Stimulated activated naive CD8-positive, alpha-beta T cell treated with anti-CD3 and anti-CD28 coated beads, Interleukin-15, amount 100 ng/mL, for 72 hours (primary cell): Measurements from ENCODE around the gene ATXN7.

Experiments used
- ATAC-seq: fragments of 150-1000 bp; cut with Tn5 transposase; 2 replicates; pipeline ENCODE4 v1.10.0; 2021; ENCODE audit warnings: mild to moderate bottlenecking, moderate library complexity
- DNase-seq, 2 donors: peaks; one replicate each; pipeline ENCODE4 v3.0.0; 2021 to 2022
- H3K27ac Mint-ChIP-seq, 2 donors: one replicate each; pipeline ENCODE4 v1.8.0; 2022; ENCODE audit warnings: mild to moderate bottlenecking in 2 of 2, mixed read lengths in 2 of 2, moderate library complexity in 2 of 2
- H3K27me3 Mint-ChIP-seq: one replicate; pipeline ENCODE4 v1.8.0; 2022; ENCODE audit warnings: mixed read lengths
- H3K4me1 Mint-ChIP-seq: one replicate; pipeline ENCODE4 v1.8.0; 2022; ENCODE audit warnings: mild to moderate bottlenecking, mixed read lengths
- H3K4me3 Mint-ChIP-seq, 2 donors: one replicate each; pipeline ENCODE4 v1.8.0; 2022; ENCODE audit warnings: mild to moderate bottlenecking in 2 of 2, mixed read lengths in 2 of 2, moderate library complexity in 1 of 2
- H3K9me3 Mint-ChIP-seq, 2 donors: one replicate each; pipeline ENCODE4 v1.8.0; 2022; ENCODE audit warnings: mixed read lengths in 2 of 2

The ATXN7 gene

DNA sequence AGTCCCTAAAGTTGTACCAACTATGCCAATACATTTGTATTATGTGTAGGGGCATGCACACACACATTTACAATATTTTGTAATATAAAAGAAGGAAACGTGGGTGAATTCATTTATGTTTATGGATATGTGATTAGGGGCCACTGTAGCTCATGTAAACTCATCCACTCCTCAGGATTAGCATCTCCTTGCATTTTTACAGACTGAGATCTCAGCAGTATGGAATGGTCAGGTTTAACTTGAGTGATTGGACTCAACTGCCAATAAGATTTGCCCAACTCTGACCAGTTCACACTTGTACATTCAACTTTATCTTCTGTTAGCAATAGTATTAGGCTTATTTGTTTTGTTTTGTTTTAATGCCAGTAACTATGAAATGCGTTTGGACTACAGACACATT, 123.2 kb downstream of the ATXN7 start:
- H3K27ac Mint-ChIP-seq = peak overlapping the region in 1 of 2 donors; percentile 2
- DNase-seq (no peak), ATAC-seq (no peak)
- H3K4me1 Mint-ChIP-seq = peaks cover 65% of the 10 kb centered on the region
- no peaks in the 10 kb centered on the region for H3K9me3 Mint-ChIP-seq
- H3K27me3 Mint-ChIP-seq = no peaks in the 10 kb centered on the region
- H3K4me3 Mint-ChIP-seq = no peak overlapping the region

DNA sequence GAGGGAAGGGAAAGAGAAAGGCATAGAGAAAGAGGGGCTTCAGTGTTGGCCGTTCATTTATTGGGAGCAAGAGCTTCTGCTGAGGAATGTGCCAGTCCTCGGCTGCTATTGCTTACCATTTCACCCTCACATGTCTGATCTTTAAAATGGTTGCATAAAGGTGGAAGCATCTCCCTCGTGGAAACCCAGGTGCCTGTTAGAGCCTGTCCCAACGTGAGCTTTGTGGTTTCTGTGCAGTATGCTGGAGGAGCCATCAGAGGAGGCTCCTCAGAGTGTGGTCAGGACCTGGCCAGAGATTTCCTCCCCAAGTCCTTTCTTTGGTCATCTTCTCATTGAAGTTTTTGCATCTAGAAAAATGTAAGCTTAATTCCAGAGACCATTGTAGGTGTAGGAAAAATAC, 125.3 kb downstream of the ATXN7 start:
- DNase-seq = no peak
- Mint-ChIP-seq H3K4me1 (peaks cover 66% of the 10 kb centered on the region), H3K4me3 (no peak overlapping the region), H3K9me3 (no peaks in the 10 kb centered on the region), H3K27me3 (no peaks in the 10 kb centered on the region), H3K27ac (peak overlapping the region in 1 of 2 donors; percentile 85)
- ATAC-seq = no peak

DNA sequence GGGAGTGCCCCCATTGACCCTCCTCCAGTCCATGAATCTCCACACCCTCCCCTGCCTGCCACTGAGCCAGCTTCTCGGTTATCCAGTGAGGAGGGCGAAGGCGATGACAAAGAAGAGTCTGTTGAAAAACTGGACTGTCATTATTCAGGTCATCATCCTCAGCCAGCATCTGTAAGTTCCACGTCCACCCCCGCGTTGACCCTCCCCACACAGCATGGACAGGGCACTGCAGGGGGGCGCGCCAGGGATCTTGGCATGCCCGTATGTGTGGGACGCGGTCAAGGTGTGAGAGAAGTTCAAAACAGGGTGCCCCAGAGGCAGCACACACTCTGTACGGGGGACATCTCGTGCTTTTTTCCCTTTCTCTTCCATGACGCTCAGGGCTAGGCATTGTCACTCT, 126.5 kb downstream of the ATXN7 start:
- peak; percentile 35 for ATAC-seq
- Mint-ChIP-seq H3K4me1 (peaks cover 63% of the 10 kb centered on the region), H3K27ac (peak overlapping the region in 1 of 2 donors; percentile 83), H3K9me3 (no peaks in the 10 kb centered on the region), H3K27me3 (no peaks in the 10 kb centered on the region), H3K4me3 (no peak overlapping the region)
- no peak for DNase-seq

DNA sequence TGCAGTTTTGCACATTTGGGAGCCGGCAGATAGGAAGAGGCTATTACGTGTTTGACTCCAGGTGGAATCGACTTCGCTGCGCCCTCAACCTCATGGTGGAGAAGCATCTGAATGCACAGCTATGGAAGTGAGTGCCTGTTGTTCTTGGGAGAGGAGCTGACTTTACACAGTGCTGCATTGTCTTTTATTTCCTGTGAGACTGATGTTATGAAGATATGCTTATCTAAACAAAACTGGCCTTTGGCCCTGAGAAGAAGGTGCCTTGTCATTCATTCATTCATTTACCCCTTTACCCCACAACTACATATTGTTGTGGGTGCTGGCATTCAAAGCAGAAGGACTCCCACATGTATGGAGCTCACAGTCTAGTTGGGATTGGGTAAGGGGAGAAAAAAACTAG, 127.1 kb downstream of the ATXN7 start:
- DNase-seq (no peak), ATAC-seq (no peak)
- Mint-ChIP-seq H3K4me3 (no peak overlapping the region), H3K4me1 (peaks cover 62% of the 10 kb centered on the region), H3K27me3 (no peaks in the 10 kb centered on the region), H3K9me3 (no peaks in the 10 kb centered on the region), H3K27ac (peak overlapping the region; percentile 14 to 83)

DNA sequence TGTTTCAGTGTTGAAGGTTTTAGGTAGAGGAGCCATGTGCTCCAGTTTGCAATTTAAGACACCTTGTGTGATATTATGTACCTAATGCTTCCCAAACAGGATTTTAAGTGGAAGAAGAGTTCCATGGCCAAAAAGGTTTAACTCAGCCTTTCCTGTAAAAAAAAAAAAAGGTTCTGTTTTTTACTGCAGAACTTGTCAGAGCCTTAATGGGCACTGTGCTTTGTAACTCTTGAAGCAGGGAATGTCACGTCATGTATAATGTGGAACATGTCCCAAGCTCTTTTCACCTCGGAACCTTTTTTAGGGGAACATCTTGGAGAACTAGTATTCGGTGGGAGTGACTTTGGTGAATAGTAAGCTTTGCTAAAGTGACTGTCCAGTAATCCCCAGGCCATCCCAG, 128.0 kb downstream of the ATXN7 start:
- Mint-ChIP-seq H3K27ac (no peak overlapping the region), H3K9me3 (no peaks in the 10 kb centered on the region), H3K4me3 (no peak overlapping the region), H3K27me3 (no peaks in the 10 kb centered on the region), H3K4me1 (peaks cover 57% of the 10 kb centered on the region)
- DNase-seq (no peak), ATAC-seq (no peak)

DNA sequence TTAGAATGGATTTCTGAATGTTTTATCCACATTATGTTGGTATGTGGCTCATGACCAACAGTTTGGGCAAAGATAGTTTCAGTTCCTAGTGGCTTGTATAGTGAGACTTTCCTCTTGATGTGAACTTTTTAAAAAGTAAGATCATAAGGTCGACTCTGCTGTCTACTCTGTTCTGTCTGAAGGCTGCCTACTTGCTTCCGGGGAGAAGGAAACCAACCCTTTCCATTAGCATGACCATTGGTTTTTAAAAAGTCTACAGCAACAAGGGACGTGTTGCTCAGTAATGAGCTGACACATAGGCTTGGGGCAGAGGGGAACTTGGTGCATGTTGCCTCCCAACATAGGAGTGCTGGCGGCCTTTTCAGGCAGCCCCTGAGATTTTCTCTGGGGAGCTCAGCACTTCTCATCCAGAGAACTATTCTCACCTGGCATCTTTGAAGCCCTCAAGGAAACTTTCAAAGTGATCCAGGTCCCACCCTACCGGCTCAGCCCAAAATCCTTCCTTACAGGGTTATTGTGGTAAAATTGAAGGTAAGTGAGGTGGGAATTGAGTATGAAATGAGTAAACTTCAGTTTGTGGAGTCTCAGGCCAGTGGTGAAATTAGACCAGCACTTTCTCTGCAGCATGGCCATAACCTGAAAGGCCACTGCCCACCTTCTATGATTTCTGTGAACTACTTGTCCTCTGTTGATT, 129.0 kb downstream of the ATXN7 start:
- no peak for DNase-seq
- Mint-ChIP-seq H3K9me3 (no peaks in the 10 kb centered on the region), H3K4me3 (no peak overlapping the region), H3K27me3 (no peaks in the 10 kb centered on the region), H3K4me1 (peaks cover 58% of the 10 kb centered on the region), H3K27ac (peak overlapping the region in 1 of 2 donors; percentile 70)
- peak; percentile 29 for ATAC-seq

DNA sequence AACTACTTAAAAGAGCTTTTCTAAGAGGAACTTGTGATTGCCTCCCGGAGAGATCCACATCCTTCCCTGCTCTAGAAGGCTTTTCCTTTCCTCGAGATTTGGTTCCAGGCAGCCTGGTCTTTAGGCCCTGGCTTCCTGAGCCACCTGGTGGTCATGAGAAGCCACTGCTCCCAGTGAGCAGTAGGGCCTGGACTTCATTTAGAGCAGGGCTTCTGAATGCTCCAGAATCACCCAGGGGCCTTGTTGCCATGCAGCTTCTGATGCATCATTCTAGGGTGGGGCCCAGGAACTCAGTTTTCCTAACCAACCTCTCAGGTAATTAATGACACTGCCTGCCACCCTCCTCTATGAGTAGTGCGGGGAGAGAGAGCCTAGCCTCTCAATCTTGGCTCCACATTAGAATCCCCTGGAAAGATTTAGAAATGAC, 130.0 kb downstream of the ATXN7 start:
- H3K27me3 Mint-ChIP-seq = no peaks in the 10 kb centered on the region
- peak overlapping the region in 1 of 2 donors; percentile 34 for H3K27ac Mint-ChIP-seq
- peak; percentile 26 to 44 for DNase-seq
- peak; percentile 84 for ATAC-seq
- no peaks in the 10 kb centered on the region for H3K9me3 Mint-ChIP-seq
- peaks cover 49% of the 10 kb centered on the region for H3K4me1 Mint-ChIP-seq
- H3K4me3 Mint-ChIP-seq = no peak overlapping the region

DNA sequence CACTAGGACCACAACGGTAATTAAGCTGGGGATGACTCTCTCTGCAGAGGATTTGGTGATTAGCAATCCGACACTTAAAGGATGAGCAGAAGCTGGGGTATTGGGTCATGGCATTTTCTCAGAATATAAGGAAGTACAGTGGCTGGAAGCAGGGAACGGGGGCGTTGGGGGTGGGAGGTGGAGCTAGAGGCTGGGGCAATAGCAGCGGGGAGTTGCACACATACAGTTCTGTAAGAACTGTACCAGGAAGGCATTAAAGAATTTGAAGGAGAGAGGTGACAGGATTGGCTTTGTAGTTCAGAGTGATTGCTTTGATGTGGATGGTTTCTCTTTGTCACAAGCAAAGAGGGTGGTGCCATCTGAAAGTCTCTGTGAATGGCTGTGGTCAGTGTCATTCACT, 131.4 kb downstream of the ATXN7 start:
- Mint-ChIP-seq H3K27me3 (no peaks in the 10 kb centered on the region), H3K27ac (peak overlapping the region; percentile 71 to 89), H3K4me1 (peaks cover 45% of the 10 kb centered on the region), H3K9me3 (no peaks in the 10 kb centered on the region), H3K4me3 (no peak overlapping the region)
- no peak for DNase-seq
- ATAC-seq = no peak

DNA sequence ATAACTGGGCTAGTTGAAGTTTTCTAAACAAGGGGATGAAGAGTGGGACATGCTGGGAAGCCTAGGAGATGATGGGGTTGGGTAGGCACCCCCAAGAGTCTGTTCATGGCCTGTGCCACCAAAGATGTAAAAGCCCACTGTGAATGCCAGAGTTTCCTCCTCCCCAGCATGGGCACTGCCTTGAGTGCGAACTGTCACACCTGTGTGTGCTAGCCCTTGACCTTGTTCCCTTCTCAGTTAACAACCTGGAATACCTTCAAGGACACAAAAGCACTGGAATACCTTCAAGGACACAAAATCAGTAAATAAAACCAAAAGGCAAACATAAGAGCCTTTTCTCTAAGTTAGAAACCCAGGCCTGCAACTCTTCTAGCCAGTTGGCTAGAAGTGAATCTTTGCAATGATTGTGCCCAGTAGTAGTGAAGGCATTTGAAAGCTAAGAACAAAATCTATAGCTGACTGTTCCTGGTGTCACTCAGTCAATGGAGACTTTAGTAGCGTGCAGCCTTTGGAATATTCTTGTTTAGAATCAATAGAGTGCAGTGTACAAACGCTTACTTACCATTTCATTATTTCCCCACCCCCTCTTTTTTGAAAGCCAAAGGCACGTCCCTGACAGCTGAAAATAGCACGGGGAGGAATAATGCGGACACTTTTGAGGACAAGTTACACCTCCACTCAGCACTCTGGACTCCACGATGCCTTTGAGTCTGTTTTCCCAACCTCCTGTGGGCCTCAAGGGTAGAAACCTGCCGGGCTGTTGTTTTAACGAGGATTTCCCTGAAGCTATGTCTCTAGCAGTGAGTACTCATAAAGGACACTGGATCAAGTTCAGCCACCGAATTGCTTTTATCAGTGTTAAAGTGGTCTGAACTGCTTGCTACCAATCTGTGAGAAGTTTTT, 135.4 kb downstream of the ATXN7 start:
- ATAC-seq = no peak
- peak overlapping the region in 1 of 2 donors; percentile 83 for H3K27ac Mint-ChIP-seq
- H3K4me1 Mint-ChIP-seq = peaks cover 24% of the 10 kb centered on the region
- no peaks in the 10 kb centered on the region for H3K27me3 Mint-ChIP-seq
- no peak overlapping the region for H3K4me3 Mint-ChIP-seq
- no peaks in the 10 kb centered on the region for H3K9me3 Mint-ChIP-seq
- no peak for DNase-seq

DNA sequence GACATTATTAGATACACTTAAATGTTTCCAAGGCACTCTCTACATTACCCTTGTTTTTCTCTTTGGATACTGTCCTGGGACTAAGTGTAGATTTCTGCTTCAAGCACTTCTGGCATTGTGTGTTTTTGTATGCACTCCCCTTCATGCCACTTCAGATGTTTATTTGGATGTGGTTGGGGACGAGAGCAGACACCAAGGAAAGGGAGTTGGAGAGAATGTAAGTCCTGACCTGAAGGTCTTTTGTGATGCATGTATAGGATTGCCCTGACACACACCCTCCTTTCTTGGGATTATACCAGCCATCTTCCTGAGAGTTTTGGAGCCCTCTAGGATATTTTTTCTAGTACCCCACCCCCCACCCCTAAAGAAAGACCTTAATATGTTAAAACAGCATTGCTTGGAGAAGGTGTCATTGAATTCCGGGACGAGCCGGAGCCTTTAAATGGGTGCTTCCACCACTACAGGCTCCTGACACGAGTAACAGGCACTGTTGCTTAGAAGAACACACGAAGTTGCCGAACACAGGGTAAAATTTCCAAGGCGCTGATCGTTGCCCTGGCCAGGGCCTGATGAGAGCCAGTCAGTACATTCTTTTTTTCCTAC, 136.9 kb downstream of the ATXN7 start:
- DNase-seq (no peak), ATAC-seq (no peak)
- no peaks in the 10 kb centered on the region for H3K27me3 Mint-ChIP-seq
- peak overlapping the region; percentile 5 to 60 for H3K27ac Mint-ChIP-seq
- H3K9me3 Mint-ChIP-seq = no peaks in the 10 kb centered on the region
- peaks cover 13% of the 10 kb centered on the region for H3K4me1 Mint-ChIP-seq
- no peak overlapping the region for H3K4me3 Mint-ChIP-seq

DNA sequence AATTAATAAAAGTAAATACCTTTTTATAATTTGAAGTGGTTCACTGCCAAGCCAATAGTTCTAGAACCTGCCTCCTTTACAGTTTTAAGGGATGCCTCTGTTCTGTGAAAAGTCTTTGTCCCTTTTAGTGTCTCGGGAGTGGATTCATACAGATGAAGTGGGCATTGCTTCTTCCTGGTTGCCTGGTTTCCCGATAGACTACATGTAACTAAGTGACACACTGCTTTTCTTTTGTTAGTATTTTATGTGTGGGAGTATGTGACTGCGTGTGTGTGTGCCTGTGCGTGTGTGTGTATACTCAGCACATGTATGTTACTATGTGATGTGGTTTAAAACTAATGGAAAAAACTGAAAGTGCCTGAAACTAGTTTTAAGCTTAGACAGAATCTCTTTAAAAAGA, 138.6 kb downstream of the ATXN7 start:
- ATAC-seq = no peak
- peak overlapping the region in 1 of 2 donors; percentile 77 for H3K27ac Mint-ChIP-seq
- H3K9me3 Mint-ChIP-seq = no peaks in the 10 kb centered on the region

DNA sequence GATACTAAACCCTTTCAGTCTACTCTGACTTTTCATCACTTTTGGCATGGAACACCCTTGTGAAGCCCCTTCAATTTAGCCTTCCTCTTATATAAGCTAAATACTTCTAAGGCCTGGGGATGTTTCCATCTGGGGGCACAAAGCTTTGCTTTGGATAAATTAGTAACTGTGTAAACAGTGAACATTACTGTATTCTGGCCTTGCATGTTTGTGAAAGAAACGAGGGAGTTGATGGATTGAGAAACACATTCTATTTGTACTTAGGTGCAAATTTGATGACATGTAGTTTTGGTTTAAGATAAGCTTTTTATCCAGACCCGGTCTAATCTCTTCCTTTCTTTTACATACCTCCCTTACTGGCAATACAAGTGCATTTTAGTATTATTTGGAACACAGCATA, 139.9 kb downstream of the ATXN7 start:
- H3K9me3 Mint-ChIP-seq = no peaks in the 10 kb centered on the region
- no peak overlapping the region for H3K27ac Mint-ChIP-seq
- no peak for DNase-seq
- no peak for ATAC-seq
- H3K4me3 Mint-ChIP-seq = no peak overlapping the region
- peaks cover 7% of the 10 kb centered on the region for H3K4me1 Mint-ChIP-seq
- no peaks in the 10 kb centered on the region for H3K27me3 Mint-ChIP-seq

More for the DNA sequence above, 138.6 kb downstream of the ATXN7 start:
- no peak overlapping the region for H3K4me3 Mint-ChIP-seq
- no peak for DNase-seq
- H3K27me3 Mint-ChIP-seq = no peaks in the 10 kb centered on the region
- H3K4me1 Mint-ChIP-seq = peaks cover 12% of the 10 kb centered on the region

DNA sequence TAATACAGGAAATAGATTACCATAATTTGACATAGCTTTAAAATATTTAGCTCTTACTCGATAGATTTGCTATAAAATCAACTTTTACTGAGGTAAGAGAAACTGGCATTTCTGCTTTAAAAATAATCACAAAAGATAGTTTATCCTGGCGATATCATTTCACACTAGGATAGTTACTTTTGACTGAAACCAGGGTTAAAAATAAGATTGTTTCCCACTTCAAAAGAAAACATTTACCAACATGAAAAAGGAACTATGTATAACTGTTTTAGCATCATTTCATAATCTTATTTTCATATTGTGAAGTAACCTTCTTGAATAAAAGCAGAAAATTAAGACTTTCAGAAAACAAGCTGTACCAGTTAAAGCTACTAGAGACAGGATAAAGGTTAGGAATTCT, 144.3 kb downstream of the ATXN7 start:
- H3K27ac Mint-ChIP-seq = no peak overlapping the region
- H3K4me1 Mint-ChIP-seq = peaks cover 10% of the 10 kb centered on the region
- no peaks in the 10 kb centered on the region for H3K27me3 Mint-ChIP-seq
- ATAC-seq (no peak), DNase-seq (no peak)
- H3K4me3 Mint-ChIP-seq = no peak overlapping the region
- H3K9me3 Mint-ChIP-seq = peaks cover 0 to 3% of the 10 kb centered on the region in 2 donors

DNA sequence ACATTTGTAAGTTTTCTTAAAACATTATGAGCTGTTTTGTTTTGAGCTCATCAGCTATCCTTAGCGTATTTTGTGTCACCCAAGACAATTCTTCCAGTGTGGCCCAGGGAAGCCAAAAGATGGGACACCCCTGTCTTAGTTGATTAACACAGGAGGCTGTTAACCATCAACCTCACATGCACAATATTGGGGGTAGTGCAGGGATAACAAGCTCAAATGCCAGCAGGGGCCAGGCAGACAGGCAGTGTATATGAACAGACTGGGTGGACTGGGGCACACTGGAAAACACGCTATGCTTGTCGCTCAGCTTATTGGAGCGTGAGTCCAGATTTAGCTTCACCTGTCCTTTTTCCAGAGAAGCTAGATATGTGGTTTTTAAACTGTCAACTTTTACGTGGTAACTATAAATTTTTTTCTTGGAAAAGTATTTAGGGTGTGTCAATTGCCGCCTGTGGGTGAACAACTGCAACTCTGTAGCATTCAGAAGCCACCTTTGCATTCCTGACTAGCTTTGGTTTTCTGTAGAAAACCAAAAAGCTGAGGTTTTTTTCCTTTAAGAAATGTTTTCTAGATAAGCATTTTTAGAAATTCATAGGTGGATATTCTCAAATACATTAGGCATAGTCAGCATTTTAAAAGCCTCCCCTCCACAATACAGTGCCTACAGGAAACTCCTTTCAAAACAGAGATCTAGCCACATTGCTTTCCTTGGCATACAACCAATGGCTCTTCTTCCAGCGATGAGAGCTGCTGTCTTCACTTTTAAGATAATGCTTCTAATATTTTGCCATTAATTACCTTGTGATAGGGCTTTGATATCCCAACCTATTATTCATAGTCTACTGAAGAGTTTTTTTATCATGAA, 145.1 kb downstream of the ATXN7 start:
- DNase-seq (no peak), ATAC-seq (no peak)
- peaks cover 0 to 3% of the 10 kb centered on the region in 2 donors for H3K9me3 Mint-ChIP-seq
- H3K27me3 Mint-ChIP-seq = no peaks in the 10 kb centered on the region
- H3K27ac Mint-ChIP-seq = no peak overlapping the region
- H3K4me3 Mint-ChIP-seq = no peak overlapping the region
- H3K4me1 Mint-ChIP-seq = peaks cover 13% of the 10 kb centered on the region

DNA sequence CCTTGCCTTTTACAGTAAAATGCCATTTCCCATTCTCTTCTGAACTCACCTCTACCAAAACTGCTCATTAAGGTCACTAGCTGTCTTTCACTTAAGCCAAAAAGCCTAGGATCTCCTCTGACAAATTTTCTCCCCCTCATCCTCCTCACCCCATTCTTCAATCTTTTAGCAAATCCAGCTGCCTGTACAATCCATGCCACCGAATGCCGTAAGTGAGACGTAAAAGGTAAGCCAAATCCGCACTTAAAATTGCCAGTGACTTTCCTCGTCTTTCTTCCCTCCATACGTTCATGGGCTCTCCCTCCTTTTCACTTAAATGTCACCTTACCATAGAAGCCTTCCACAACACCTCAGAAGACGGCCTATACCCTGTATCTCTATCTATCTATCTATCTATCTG, 145.9 kb downstream of the ATXN7 start:
- Mint-ChIP-seq H3K4me1 (peaks cover 21% of the 10 kb centered on the region), H3K4me3 (no peak overlapping the region), H3K27ac (peak overlapping the region in 1 of 2 donors; percentile 28), H3K9me3 (peaks cover 0 to 3% of the 10 kb centered on the region in 2 donors), H3K27me3 (no peaks in the 10 kb centered on the region)
- ATAC-seq (no peak), DNase-seq (no peak)
